SK-N-MC (cell line): ENCODE measurements around the gene CLK2.
"Not testable (repeated sequence)": the region's sequence is repeated elsewhere in the genome, so short reads cannot be mapped to it uniquely, and the experiment has no call there.

Experiments
- DNase-seq: peaks from one replicate; pipeline ENCODE4 v3.0.0-alpha.2; 2011; ENCODE audit warnings: low read depth, low spot score
- H3K27ac ChIP-seq: fragments of 200-600 bp; sonication (generic); 2 replicates; pipeline ENCODE4 v1.5.1; 2016; ENCODE audit warnings: mixed run types
- H3K36me3 ChIP-seq: fragments of 200-600 bp; sonication (generic); 2 replicates; pipeline ENCODE4 v1.6.1; 2017; ENCODE audit warnings: antibody characterized with exemption, low read length, mixed read lengths; ENCODE audit not compliant: insufficient read depth
- H3K4me3 ChIP-seq: fragments of 200-600 bp; sonication (generic); 2 replicates; pipeline ENCODE4 v1.5.1; 2016
- H3K9ac ChIP-seq: fragments of 200-600 bp; sonication (generic); 2 replicates; pipeline ENCODE4 v1.8.0; 2017; ENCODE audit warnings: mixed run types, mixed read lengths; ENCODE audit not compliant: insufficient read length
- H3K9me3 ChIP-seq: fragments of 200-600 bp; sonication (generic); 2 replicates; pipeline ENCODE4 v1.6.1; 2017; ENCODE audit warnings: low read depth, mild to moderate bottlenecking, antibody characterized with exemption, low read length, moderate library complexity, mixed read lengths
- EZH2 ChIP-seq: fragments of 200-600 bp; sonication (generic); IDR thresholded peaks from one replicate; pipeline ENCODE4 v1.6.1; 2017; ENCODE audit warnings: antibody characterized with exemption
- FOXP2 ChIP-seq: optimal IDR thresholded peaks from 2 replicates; pipeline ENCODE3; 2011; ENCODE audit warnings: mild to moderate bottlenecking, moderate library complexity; ENCODE audit not compliant: insufficient read depth; ENCODE audit errors: extremely low read length, control extremely low read depth
- POLR2AphosphoS5 ChIP-seq: IDR thresholded peaks from 2 replicates; pipeline ENCODE4 v1.6.1; 2012; ENCODE audit warnings: mild to moderate bottlenecking, low read depth, low read length, borderline replicate concordance

CLK2 gene

GRCh38 chr1:155300024-155300423 is 26.7 kb upstream of the CLK2 start:
- Histone ChIP-seq H3K4me3 (no peak overlapping the region), H3K9me3 (no peaks in the 10 kb centered on the region), H3K36me3 (no peaks in the 10 kb centered on the region), H3K27ac (no peak overlapping the region), H3K9ac (no peak overlapping the region)
- no peak for TF ChIP-seq EZH2
- no peak for DNase-seq

GRCh38 chr1:155297384-155297783 is 24.1 kb upstream of the CLK2 start:
- TF ChIP-seq POLR2AphosphoS5 (no peak), FOXP2 (no peak), EZH2 (no peak)
- Histone ChIP-seq H3K36me3 (no peaks in the 10 kb centered on the region), H3K4me3 (no peak overlapping the region), H3K27ac (no peak overlapping the region), H3K9me3 (no peaks in the 10 kb centered on the region), H3K9ac (no peak overlapping the region)
- no peak for DNase-seq

DNA sequence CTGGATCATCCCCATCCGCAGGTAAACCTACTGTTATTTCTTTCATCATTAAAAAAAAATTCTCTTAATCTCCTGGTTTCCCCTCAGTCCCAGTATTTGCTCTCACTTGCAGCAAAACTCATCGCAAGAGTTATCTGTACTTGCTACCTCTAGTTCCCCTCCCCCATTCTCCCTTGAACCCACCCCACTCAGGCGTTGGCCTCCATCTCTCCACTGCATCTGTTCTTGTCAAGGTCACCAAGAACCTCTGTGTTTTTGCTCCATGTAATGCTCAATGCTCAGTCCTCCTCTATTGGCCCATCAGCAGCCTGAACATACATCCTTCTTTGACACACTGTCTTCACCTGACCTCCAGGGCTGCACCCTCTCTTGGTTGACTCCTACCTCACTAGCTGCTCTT is 23.4 kb upstream of the CLK2 start:
- Histone ChIP-seq H3K36me3 (no peaks in the 10 kb centered on the region), H3K9ac (no peak overlapping the region), H3K27ac (no peak overlapping the region), H3K4me3 (no peak overlapping the region), H3K9me3 (no peaks in the 10 kb centered on the region)
- DNase-seq: no peak
- no peak for TF ChIP-seq POLR2AphosphoS5
- TF ChIP-seq EZH2: no peak

GRCh38 chr1:155295942-155296267 is 22.6 kb upstream of the CLK2 start:
- DNase-seq: no peak
- Histone ChIP-seq H3K4me3 (no peak overlapping the region), H3K9ac (no peak overlapping the region), H3K36me3 (no peaks in the 10 kb centered on the region), H3K9me3 (no peaks in the 10 kb centered on the region), H3K27ac (no peak overlapping the region)
- TF ChIP-seq POLR2AphosphoS5 (no peak), EZH2 (no peak), FOXP2 (no peak)

- Histone ChIP-seq H3K36me3 (no peaks in the 10 kb centered on the region), H3K9me3 (no peaks in the 10 kb centered on the region), H3K27ac (no peak overlapping the region), H3K9ac (no peak overlapping the region), H3K4me3 (no peak overlapping the region)
- no peak for DNase-seq
- no peak for TF ChIP-seq POLR2AphosphoS5
- no peak for TF ChIP-seq EZH2
- no peak for TF ChIP-seq FOXP2
Measured at GRCh38 chr1:155295183-155295941, 22.1 kb upstream of the CLK2 start.

DNA sequence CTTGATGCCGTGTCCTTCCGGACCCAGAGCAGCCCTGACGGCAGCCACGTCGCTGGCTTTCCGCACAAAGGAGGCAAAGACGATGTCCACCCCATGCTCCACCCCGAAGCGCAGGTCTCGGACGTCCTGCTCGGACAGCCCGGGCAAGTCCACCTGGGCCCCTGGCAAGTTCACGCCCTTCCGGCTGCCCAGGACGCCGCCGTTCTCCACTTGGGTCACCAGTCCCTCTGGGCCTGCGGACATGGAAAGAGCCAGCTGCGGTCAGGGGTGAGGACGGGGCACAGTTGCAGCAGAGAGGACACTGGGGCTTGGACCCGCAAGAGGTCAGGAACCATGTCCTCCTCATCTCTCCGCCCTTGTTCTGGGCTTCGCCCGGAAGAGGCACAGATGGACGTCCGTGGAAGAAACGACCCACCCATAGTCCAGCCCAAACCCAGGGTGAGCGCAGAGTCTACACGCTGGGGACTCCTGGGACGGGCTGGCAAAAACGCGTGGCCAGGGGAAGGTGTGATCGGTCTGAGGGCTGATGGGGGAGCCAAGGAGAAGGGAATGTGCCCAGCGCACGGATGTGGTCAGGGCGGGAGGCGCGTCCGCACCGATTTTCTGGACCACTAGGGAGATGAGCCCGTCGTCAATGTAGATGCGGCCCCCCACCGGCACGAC is 21.3 kb upstream of the CLK2 start:
- H3K27ac ChIP-seq: no peak overlapping the region
- DNase-seq: no peak
- no peaks in the 10 kb centered on the region for H3K9me3 ChIP-seq
- H3K9ac ChIP-seq: no peak overlapping the region
- TF ChIP-seq POLR2AphosphoS5 (no peak), EZH2 (no peak), FOXP2 (no peak)
- H3K36me3 ChIP-seq: no peaks in the 10 kb centered on the region
- H3K4me3 ChIP-seq: no peak overlapping the region

DNA sequence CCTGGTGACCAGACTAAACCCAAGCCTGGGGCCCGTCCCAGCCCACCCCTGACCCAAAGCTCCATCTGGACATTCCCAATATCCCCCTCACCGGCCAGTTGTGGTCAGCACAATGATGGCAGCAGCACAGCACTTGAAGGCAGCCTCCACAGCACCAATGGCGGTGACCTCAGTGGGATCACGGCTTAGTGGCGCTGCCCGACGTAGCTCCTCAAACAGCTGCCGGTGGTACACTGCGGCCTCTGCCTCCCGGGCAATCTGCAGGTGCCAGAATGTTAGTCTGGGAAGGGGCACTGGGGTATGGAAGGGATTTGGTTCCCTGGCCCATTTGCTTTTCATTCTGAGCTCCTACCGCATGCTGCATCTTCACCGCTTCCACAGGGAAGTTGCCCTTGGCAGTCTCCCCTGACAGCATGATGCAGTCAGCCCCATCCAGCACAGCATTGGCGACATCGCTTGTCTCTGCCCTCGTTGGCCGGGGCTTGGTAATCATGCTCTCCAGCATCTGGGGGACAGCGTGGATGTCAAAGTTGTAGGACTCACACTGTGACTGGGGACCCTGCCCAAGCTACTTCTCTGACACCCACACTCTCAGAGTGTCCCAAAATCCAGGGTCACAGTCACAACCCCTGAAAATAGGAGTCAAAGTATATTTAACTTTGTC is 19.9 kb upstream of the CLK2 start:
- no peak for DNase-seq
- TF ChIP-seq FOXP2 (no peak), POLR2AphosphoS5 (no peak), EZH2 (no peak)

GRCh38 chr1:155291006-155291405 is 17.7 kb upstream of the CLK2 start:
- not testable (repeated sequence) for DNase-seq, H3K9me3 ChIP-seq, H3K9ac ChIP-seq, H3K27ac ChIP-seq, H3K36me3 ChIP-seq, H3K4me3 ChIP-seq

More for the DNA sequence above, 19.9 kb upstream of the CLK2 start:
- Histone ChIP-seq H3K9ac (no peak overlapping the region), H3K9me3 (no peaks in the 10 kb centered on the region), H3K36me3 (no peaks in the 10 kb centered on the region), H3K4me3 (no peak overlapping the region), H3K27ac (no peak overlapping the region)

GRCh38 chr1:155287987-155288543 is 14.8 kb upstream of the CLK2 start:
- Histone ChIP-seq H3K9me3 (no peaks in the 10 kb centered on the region), H3K9ac (no peak overlapping the region), H3K4me3 (no peak overlapping the region), H3K27ac (no peak overlapping the region), H3K36me3 (no peaks in the 10 kb centered on the region)
- DNase-seq: no peak
- no peak for TF ChIP-seq FOXP2
- TF ChIP-seq POLR2AphosphoS5: no peak
- no peak for TF ChIP-seq EZH2
